ENCODE measurements around the gene CLIC6. TPM values are rescaled to one million over a fixed set of nuclear protein-coding genes. Genes with fewer than 3 reads are reported as not detected.

CLIC6 gene
- total RNA-seq, 1 donor = under 0.01 TPM

GRCh38 chr21:34692458-34693020 lies 23.7 kb downstream of the CLIC6 start:
- DNase-seq (ENCODE audit: insufficient read length, low spot score, missing footprints) = peak; percentile 31
- Histone ChIP-seq H3K9me3 (ENCODE audit: low read depth, low read length) (no peaks in the 10 kb centered on the region), H3K79me2 (ENCODE audit: insufficient read depth, low read length) (no peaks in the 10 kb centered on the region), H3K4me2 (ENCODE audit: insufficient read depth, low read length) (no peak overlapping the region), H2AFZ (ENCODE audit: low read length) (no peak overlapping the region), H3K4me1 (ENCODE audit: insufficient read depth, low read length) (no peaks in the 10 kb centered on the region), H4K20me1 (ENCODE audit: insufficient read depth, low read length) (no peaks in the 10 kb centered on the region), H3K4me3 (ENCODE audit: insufficient read depth, low read length) (no peak overlapping the region), H3K27ac (ENCODE audit: low read depth, low read length) (no peak overlapping the region), H3K27me3 (ENCODE audit: insufficient read depth, low read length) (peaks cover 42% of the 10 kb centered on the region), H3K36me3 (ENCODE audit: insufficient read depth, low read length) (no peaks in the 10 kb centered on the region)
- TF ChIP-seq CTCF (IDR thresholded peaks at IDR 0.05; ENCODE audit: extremely low read depth, low read depth, low read length) = no peak

- Histone ChIP-seq H3K27ac (ENCODE audit: low read depth, low read length) (no peak overlapping the region), H3K27me3 (ENCODE audit: insufficient read depth, low read length) (peaks cover 42% of the 10 kb centered on the region), H3K4me2 (ENCODE audit: insufficient read depth, low read length) (no peak overlapping the region), H3K79me2 (ENCODE audit: insufficient read depth, low read length) (no peaks in the 10 kb centered on the region), H3K36me3 (ENCODE audit: insufficient read depth, low read length) (no peaks in the 10 kb centered on the region), H3K4me1 (ENCODE audit: insufficient read depth, low read length) (no peaks in the 10 kb centered on the region), H3K4me3 (ENCODE audit: insufficient read depth, low read length) (no peak overlapping the region), H2AFZ (ENCODE audit: low read length) (no peak overlapping the region), H3K9me3 (ENCODE audit: low read depth, low read length) (no peaks in the 10 kb centered on the region), H4K20me1 (ENCODE audit: insufficient read depth, low read length) (no peaks in the 10 kb centered on the region)
- TF ChIP-seq CTCF (IDR thresholded peaks at IDR 0.05; ENCODE audit: extremely low read depth, low read depth, low read length) = peak; percentile 84
- DNase-seq (ENCODE audit: insufficient read length, low spot score, missing footprints) = peak; percentile 84
Measured at GRCh38 chr21:34693192-34693810, 24.5 kb downstream of the CLIC6 start.

DNA sequence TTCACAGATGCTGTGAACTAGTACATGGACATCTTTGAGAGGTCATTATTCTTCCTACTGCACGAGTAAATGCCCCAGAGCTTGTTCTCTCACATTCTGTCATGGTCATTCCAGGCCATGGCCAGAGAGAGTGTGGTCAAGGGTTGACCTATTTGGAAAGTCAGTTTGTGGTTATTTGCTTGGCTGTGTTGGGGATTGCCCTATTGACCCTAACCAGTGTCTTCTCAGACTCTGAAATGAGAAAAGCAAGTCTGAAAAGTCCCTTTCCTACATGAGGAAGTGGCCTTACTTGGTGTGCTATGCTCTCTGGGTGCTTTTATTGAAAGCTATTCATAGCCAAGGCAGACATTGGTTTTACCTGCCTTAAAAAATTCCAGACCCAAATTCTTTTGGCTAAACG lies 26.6 kb downstream of the CLIC6 start:
- Histone ChIP-seq H3K79me2 (ENCODE audit: insufficient read depth, low read length) (no peaks in the 10 kb centered on the region), H3K9me3 (ENCODE audit: low read depth, low read length) (no peaks in the 10 kb centered on the region), H2AFZ (ENCODE audit: low read length) (no peak overlapping the region), H3K4me2 (ENCODE audit: insufficient read depth, low read length) (no peak overlapping the region), H3K27me3 (ENCODE audit: insufficient read depth, low read length) (peaks cover 27% of the 10 kb centered on the region), H4K20me1 (ENCODE audit: insufficient read depth, low read length) (no peaks in the 10 kb centered on the region), H3K4me3 (ENCODE audit: insufficient read depth, low read length) (no peak overlapping the region), H3K4me1 (ENCODE audit: insufficient read depth, low read length) (no peaks in the 10 kb centered on the region), H3K36me3 (ENCODE audit: insufficient read depth, low read length) (no peaks in the 10 kb centered on the region), H3K27ac (ENCODE audit: low read depth, low read length) (no peak overlapping the region)
- DNase-seq (ENCODE audit: insufficient read length, low spot score, missing footprints) = no peak
- TF ChIP-seq CTCF (IDR thresholded peaks at IDR 0.05; ENCODE audit: extremely low read depth, low read depth, low read length) = no peak

DNA sequence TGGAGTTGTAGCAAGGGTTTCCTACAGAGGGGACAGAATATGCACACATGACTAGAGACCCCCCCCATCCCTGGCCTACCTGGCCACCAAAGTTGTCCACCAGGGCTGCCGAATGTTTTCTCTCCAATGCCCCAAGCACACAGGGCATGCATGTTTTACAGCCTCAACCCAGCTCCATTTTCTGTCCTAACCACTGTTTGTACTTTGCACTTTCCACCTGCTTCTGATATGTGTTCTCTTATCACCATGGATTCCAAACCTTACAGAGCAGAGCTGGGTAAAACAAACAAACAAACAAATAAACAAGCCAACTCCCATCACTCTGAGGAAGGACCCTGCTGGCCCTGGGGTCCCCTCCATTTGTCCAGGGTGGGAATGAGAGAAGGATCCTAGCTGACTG lies 27.3 kb downstream of the CLIC6 start:
- H3K4me3 ChIP-seq (ENCODE audit: insufficient read depth, low read length) = no peak overlapping the region
- H3K79me2 ChIP-seq (ENCODE audit: insufficient read depth, low read length) = no peaks in the 10 kb centered on the region
- peaks cover 20% of the 10 kb centered on the region for H3K27me3 ChIP-seq (ENCODE audit: insufficient read depth, low read length)
- H3K27ac ChIP-seq (ENCODE audit: low read depth, low read length) = no peak overlapping the region
- H3K9me3 ChIP-seq (ENCODE audit: low read depth, low read length) = no peaks in the 10 kb centered on the region
- no peak for TF ChIP-seq CTCF (IDR thresholded peaks at IDR 0.05; ENCODE audit: extremely low read depth, low read depth, low read length)
- no peaks in the 10 kb centered on the region for H3K36me3 ChIP-seq (ENCODE audit: insufficient read depth, low read length)
- H3K4me1 ChIP-seq (ENCODE audit: insufficient read depth, low read length) = no peaks in the 10 kb centered on the region
- no peaks in the 10 kb centered on the region for H4K20me1 ChIP-seq (ENCODE audit: insufficient read depth, low read length)
- no peak overlapping the region for H2AFZ ChIP-seq (ENCODE audit: low read length)
- no peak overlapping the region for H3K4me2 ChIP-seq (ENCODE audit: insufficient read depth, low read length)
- DNase-seq (ENCODE audit: insufficient read length, low spot score, missing footprints) = peak; percentile 1

All from osteoblast (primary cell).